GM23338 (cell line): ENCODE data around the gene PDE3A.

Experiments
- CREB1 ChIP-seq: fragments of 250-450 bp; sonication (Bioruptor Pico); IDR thresholded peaks from 2 replicates; pipeline ENCODE4 v1.5.0; 2020; ENCODE audit warnings: low read depth, mild to moderate bottlenecking, moderate library complexity
- CTCF ChIP-seq, 2 experiments: fragments of 200-600 bp in 1 of 2; sonication (generic) in 1 of 2; conservative IDR thresholded peaks; 2 replicates each; pipeline versions ENCODE4 v1.5.1 to v1.6.1; 2016 to 2017; ENCODE audit warnings: antibody characterized with exemption in 2 of 2, low read depth in 2 of 2, mild to moderate bottlenecking in 2 of 2, moderate library complexity in 1 of 2
- EZH2 ChIP-seq: fragments of 200-600 bp; sonication (generic); IDR thresholded peaks from one replicate; pipeline ENCODE4 v1.8.0; 2017; ENCODE audit warnings: antibody characterized with exemption, mild to moderate bottlenecking, low read depth; ENCODE audit not compliant: unreplicated experiment
- EZH2phosphoT487 ChIP-seq: fragments of 200-600 bp; sonication (generic); IDR thresholded peaks from one replicate; pipeline ENCODE4 v1.8.1; 2018; ENCODE audit warnings: antibody characterized with exemption; ENCODE audit not compliant: unreplicated experiment
- JUNB ChIP-seq: IDR thresholded peaks from one replicate; pipeline ENCODE4 v1.6.1; 2016; ENCODE audit warnings: antibody characterized with exemption; ENCODE audit not compliant: unreplicated experiment
- POLR2AphosphoS5 ChIP-seq: IDR thresholded peaks from 2 replicates; pipeline ENCODE4 v1.6.1; 2016; ENCODE audit warnings: antibody characterized with exemption, low read depth
- REST ChIP-seq: IDR thresholded peaks from one replicate; pipeline ENCODE4 v1.6.1; 2018; ENCODE audit warnings: antibody characterized with exemption; ENCODE audit not compliant: unreplicated experiment

GRCh38 chr12:20415641-20416040, 47.3 kb downstream of the PDE3A start:
- no peak for TF ChIP-seq REST
- no peak for TF ChIP-seq CREB1 (CRISPR knock-in tag)
- TF ChIP-seq CTCF (conservative IDR thresholded peaks at IDR 0.05; ENCODE audit: low read depth in 2 of 2), result no peak
- TF ChIP-seq POLR2AphosphoS5, result no peak
- no peak for TF ChIP-seq EZH2phosphoT487
- TF ChIP-seq EZH2, result no peak
- no peak for TF ChIP-seq JUNB
